GM19372 (cell line): ENCODE data around the gene HACD1.
A peak's percentile ranks its signal among the peaks of the same experiment; 100 is the strongest.
"Not testable (repeated sequence)": the region's sequence is repeated elsewhere in the genome, so short reads cannot be mapped to it uniquely, and the experiment has no call there.

Source experiments
- ATAC-seq: cut with Tn5 transposase; IDR thresholded peaks from one replicate; pipeline ENCODE4 v1.9.1; 2021; ENCODE audit warnings: mild to moderate bottlenecking, low read depth, moderate library complexity; ENCODE audit not compliant: unreplicated experiment

HACD1 gene

GRCh38 chr10:17587321-17587720 is 29.9 kb downstream of the HACD1 start:
- not testable (repeated sequence) for ATAC-seq

GRCh38 chr10:17586821-17587234 is 30.3 kb downstream of the HACD1 start:
- peak; percentile 48 for ATAC-seq

- peak; percentile 64 for ATAC-seq
Observed at GRCh38 chr10:17585016-17585415, 32.2 kb downstream of the HACD1 start.

- no peak for ATAC-seq
Observed at GRCh38 chr10:17580885-17581284, 36.3 kb downstream of the HACD1 start.

GRCh38 chr10:17578603-17579002 is 38.6 kb downstream of the HACD1 start:
- no peak for ATAC-seq

GRCh38 chr10:17576768-17577167 is 40.4 kb downstream of the HACD1 start:
- no peak for ATAC-seq

GRCh38 chr10:17564911-17565310 is 52.3 kb downstream of the HACD1 start:
- ATAC-seq, result no peak

- ATAC-seq, result no peak
Observed at GRCh38 chr10:17563452-17563851, 53.7 kb downstream of the HACD1 start.

- no peak for ATAC-seq
Observed at GRCh38 chr10:17562614-17563013, 54.6 kb downstream of the HACD1 start.

GRCh38 chr10:17561111-17561510 is 56.1 kb downstream of the HACD1 start:
- ATAC-seq, result no peak

- no peak for ATAC-seq
Observed at GRCh38 chr10:17557459-17557858, 59.7 kb downstream of the HACD1 start.

GRCh38 chr10:17548770-17549169 is 68.4 kb downstream of the HACD1 start:
- no peak for ATAC-seq

- no peak for ATAC-seq
Observed at GRCh38 chr10:17548162-17548561, 69.0 kb downstream of the HACD1 start.

- ATAC-seq, result no peak
Observed at GRCh38 chr10:17547060-17547459, 70.1 kb downstream of the HACD1 start.

GRCh38 chr10:17544465-17544864 is 72.7 kb downstream of the HACD1 start:
- ATAC-seq, result no peak
